ENCODE measurements around the gene TICAM2.

TICAM2 gene

GRCh38 chr5:115583474-115583873 is 18.8 kb downstream of the TICAM2 start:
- TF ChIP-seq CTCF (conservative IDR thresholded peaks at IDR 0.05; ENCODE audit: low read depth, low read length): no peak

GRCh38 chr5:115580941-115581340 is 21.3 kb downstream of the TICAM2 start:
- no peak for DNase-seq (ENCODE audit: low read depth)
- no peak overlapping the region for H3K4me3 ChIP-seq (ENCODE audit: low read depth, low read length)
- no peak for TF ChIP-seq CTCF (conservative IDR thresholded peaks at IDR 0.05; ENCODE audit: low read depth, low read length)

More at GRCh38 chr5:115583474-115583873, 18.8 kb downstream of the TICAM2 start:
- no peak overlapping the region for H3K4me3 ChIP-seq (ENCODE audit: low read depth, low read length)
- DNase-seq (ENCODE audit: low read depth): peak; percentile 80

- TF ChIP-seq CTCF (conservative IDR thresholded peaks at IDR 0.05; ENCODE audit: low read depth, low read length): no peak
- no peak overlapping the region for H3K4me3 ChIP-seq (ENCODE audit: low read depth, low read length)
- peak; percentile 43 for DNase-seq (ENCODE audit: low read depth)
Measured at GRCh38 chr5:115579747-115580173, 22.5 kb downstream of the TICAM2 start.

- no peak overlapping the region for H3K4me3 ChIP-seq (ENCODE audit: low read depth, low read length)
- TF ChIP-seq CTCF (conservative IDR thresholded peaks at IDR 0.05; ENCODE audit: low read depth, low read length): no peak
- no peak for DNase-seq (ENCODE audit: low read depth)
Measured at GRCh38 chr5:115579216-115579615, 23.1 kb downstream of the TICAM2 start.

GRCh38 chr5:115578657-115579056 is 23.6 kb downstream of the TICAM2 start:
- no peak for TF ChIP-seq CTCF (conservative IDR thresholded peaks at IDR 0.05; ENCODE audit: low read depth, low read length)
- no peak for DNase-seq (ENCODE audit: low read depth)
- no peak overlapping the region for H3K4me3 ChIP-seq (ENCODE audit: low read depth, low read length)

- no peak for TF ChIP-seq CTCF (conservative IDR thresholded peaks at IDR 0.05; ENCODE audit: low read depth, low read length)
- no peak overlapping the region for H3K4me3 ChIP-seq (ENCODE audit: low read depth, low read length)
- no peak for DNase-seq (ENCODE audit: low read depth)
Measured at GRCh38 chr5:115577741-115578140, 24.5 kb downstream of the TICAM2 start.

- no peak for DNase-seq (ENCODE audit: low read depth)
- no peak for TF ChIP-seq CTCF (conservative IDR thresholded peaks at IDR 0.05; ENCODE audit: low read depth, low read length)
- H3K4me3 ChIP-seq (ENCODE audit: low read depth, low read length): no peak overlapping the region
Measured at GRCh38 chr5:115577329-115577728, 24.9 kb downstream of the TICAM2 start.
